Endothelial cell (in vitro differentiated cells): ENCODE results near the gene MAZ. TPM values are rescaled to one million over a fixed set of nuclear protein-coding genes. Genes with fewer than 3 reads are reported as not detected.

Experiments
- DNase-seq: peaks from one replicate; pipeline ENCODE4 v3.0.0; 2021; ENCODE audit warnings: low spot score
- H3K27ac Mint-ChIP-seq: one replicate; pipeline ENCODE4 v1.8.0; 2021; ENCODE audit warnings: mixed read lengths, inconsistent platforms; ENCODE audit not compliant: unreplicated experiment
- H3K27me3 Mint-ChIP-seq: one replicate; pipeline ENCODE4 v1.8.0; 2021; ENCODE audit warnings: mild to moderate bottlenecking, moderate library complexity, mixed read lengths, inconsistent platforms; ENCODE audit not compliant: unreplicated experiment
- H3K36me3 Mint-ChIP-seq: one replicate; pipeline ENCODE4 v1.8.0; 2021; ENCODE audit warnings: mild to moderate bottlenecking, low read depth, mixed read lengths, inconsistent platforms; ENCODE audit not compliant: unreplicated experiment
- H3K4me1 Mint-ChIP-seq: one replicate; pipeline ENCODE4 v1.8.0; 2021; ENCODE audit warnings: mild to moderate bottlenecking, mixed read lengths, inconsistent platforms; ENCODE audit not compliant: unreplicated experiment
- H3K4me3 Mint-ChIP-seq: one replicate; pipeline ENCODE4 v1.8.0; 2021; ENCODE audit warnings: mild to moderate bottlenecking, mixed read lengths, inconsistent platforms; ENCODE audit not compliant: unreplicated experiment
- H3K9me3 Mint-ChIP-seq: one replicate; pipeline ENCODE4 v1.8.0; 2021; ENCODE audit warnings: mixed read lengths, inconsistent platforms; ENCODE audit not compliant: unreplicated experiment
- CTCF ChIP-seq: fragments of 200-600 bp; sonication (generic); IDR thresholded peaks from one replicate; pipeline ENCODE4 v1.5.0; 2021; ENCODE audit warnings: antibody characterized with exemption; ENCODE audit not compliant: unreplicated experiment
- total RNA-seq: library from RNA; stranded (reverse); fragmentation: NEBNext Ultra II Directional; extraction: Animal tissue kit (Norgen Biotek cat#: 25700); gene quantifications from one replicate; pipeline ENCODE4 v1.2.1, GENCODE V29; 2021; ENCODE audit not compliant: unreplicated experiment

Gene MAZ
- total RNA-seq, 1 donor from 2014 or later, result 407 TPM

GRCh38 chr16:29761882-29762281 is 44.4 kb upstream of the MAZ start:
- no peak for TF ChIP-seq CTCF
- no peak overlapping the region for H3K4me3 Mint-ChIP-seq
- no peaks in the 10 kb centered on the region for H3K36me3 Mint-ChIP-seq

GRCh38 chr16:29763326-29763725 is 43.0 kb upstream of the MAZ start:
- no peak overlapping the region for H3K27ac Mint-ChIP-seq
- H3K27me3 Mint-ChIP-seq, result peaks cover 3% of the 10 kb centered on the region
- no peaks in the 10 kb centered on the region for H3K9me3 Mint-ChIP-seq
- H3K4me3 Mint-ChIP-seq, result no peak overlapping the region
- H3K4me1 Mint-ChIP-seq, result no peaks in the 10 kb centered on the region
- no peak for DNase-seq
- TF ChIP-seq CTCF, result no peak
- H3K36me3 Mint-ChIP-seq, result no peaks in the 10 kb centered on the region

More at GRCh38 chr16:29761882-29762281, 44.4 kb upstream of the MAZ start:
- no peaks in the 10 kb centered on the region for H3K9me3 Mint-ChIP-seq
- no peak for DNase-seq
- H3K27me3 Mint-ChIP-seq, result peaks cover under 1% of the 10 kb centered on the region
- no peaks in the 10 kb centered on the region for H3K4me1 Mint-ChIP-seq
- no peak overlapping the region for H3K27ac Mint-ChIP-seq

GRCh38 chr16:29765167-29766032 is 40.9 kb upstream of the MAZ start:
- no peak for DNase-seq
- no peak for TF ChIP-seq CTCF
- Mint-ChIP-seq H3K4me1 (no peaks in the 10 kb centered on the region), H3K27me3 (peaks cover 3% of the 10 kb centered on the region), H3K9me3 (no peaks in the 10 kb centered on the region), H3K36me3 (no peaks in the 10 kb centered on the region), H3K4me3 (no peak overlapping the region), H3K27ac (no peak overlapping the region)

GRCh38 chr16:29766571-29766970 is 39.8 kb upstream of the MAZ start:
- H3K27ac Mint-ChIP-seq, result no peak overlapping the region
- peaks cover 3% of the 10 kb centered on the region for H3K27me3 Mint-ChIP-seq
- DNase-seq, result no peak
- no peaks in the 10 kb centered on the region for H3K4me1 Mint-ChIP-seq
- H3K9me3 Mint-ChIP-seq, result no peaks in the 10 kb centered on the region
- H3K36me3 Mint-ChIP-seq, result no peaks in the 10 kb centered on the region
- TF ChIP-seq CTCF, result no peak
- no peak overlapping the region for H3K4me3 Mint-ChIP-seq

GRCh38 chr16:29767062-29767461 is 39.3 kb upstream of the MAZ start:
- no peak for TF ChIP-seq CTCF
- H3K36me3 Mint-ChIP-seq, result no peaks in the 10 kb centered on the region

More at GRCh38 chr16:29767062-29767461, 39.3 kb upstream of the MAZ start:
- Mint-ChIP-seq H3K4me1 (no peaks in the 10 kb centered on the region), H3K4me3 (no peak overlapping the region), H3K9me3 (no peaks in the 10 kb centered on the region), H3K27me3 (peaks cover 4% of the 10 kb centered on the region), H3K27ac (no peak overlapping the region)
- DNase-seq, result no peak
